Measurements from ENCODE around the gene UBE2K. TPM values are rescaled to one million over a fixed set of nuclear protein-coding genes. Genes with fewer than 3 reads are reported as not detected.

Gene UBE2K
- total and polyA plus RNA-seq, 2 of the 13 experiments (the other 11 are each of a cell fraction or from before 2014, with no cell fraction given): 36.2 to 81.0 TPM

DNA sequence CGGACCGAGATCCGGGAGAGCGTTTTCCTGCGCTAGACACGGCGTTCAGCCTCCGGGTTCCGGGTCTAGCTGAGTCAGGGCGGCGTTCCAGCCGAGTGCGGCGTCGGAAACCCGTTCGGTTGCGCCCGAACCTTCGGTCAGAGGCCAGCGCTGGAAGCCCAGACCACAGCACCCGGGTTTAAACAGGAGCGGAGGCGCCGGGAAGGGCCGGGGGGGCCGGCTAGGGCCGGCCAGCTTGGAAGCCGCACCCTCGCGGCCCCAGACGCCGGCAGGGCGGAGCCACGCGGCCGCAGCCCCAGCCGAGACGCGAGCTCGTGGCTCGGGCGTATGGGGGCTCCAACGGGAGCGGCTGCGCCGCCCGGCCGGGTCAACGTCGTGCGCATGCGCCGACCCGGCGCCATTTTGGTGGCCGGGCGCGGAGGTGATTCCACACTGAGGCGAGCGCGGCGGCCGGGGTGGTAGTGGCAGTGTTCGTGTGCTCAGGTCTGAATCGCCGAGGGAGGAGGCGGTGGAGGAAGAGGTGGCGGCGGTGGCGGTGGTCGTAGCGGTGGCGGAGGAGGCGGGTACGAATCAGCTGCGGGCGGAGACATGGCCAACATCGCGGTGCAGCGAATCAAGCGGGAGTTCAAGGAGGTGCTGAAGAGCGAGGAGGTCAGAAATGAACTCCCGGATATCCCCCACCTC, at the start of gene UBE2K (continued):
- no peak for TF ChIP-seq ZNF205 (CRISPR knock-in tag; IDR thresholded peaks at IDR 0.05)
- no peak for TF ChIP-seq ZNF3 (CRISPR knock-in tag; IDR thresholded peaks at IDR 0.05)
- no peak for TF ChIP-seq ZNF414 (CRISPR knock-in tag; IDR thresholded peaks at IDR 0.05)
- TF ChIP-seq FIP1L1 (IDR thresholded peaks at IDR 0.05; ENCODE audit: borderline replicate concordance, insufficient read depth, low read depth, low read length): no peak
- peak; percentile 93 for TF ChIP-seq MAZ (IDR thresholded peaks at IDR 0.05; ENCODE audit: borderline replicate concordance, low read depth, low read length)
- peak; percentile 46; the same call in 1 of the 2 replicates for TF ChIP-seq MAZ (CRISPR knock-in tag; IDR thresholded peaks at IDR 0.05; ENCODE audit: low read depth)
- peak in 1 of 2 experiments; percentile 38; a peak in 1 of 4 replicates for TF ChIP-seq HMGXB4 (CRISPR knock-in tag; IDR thresholded peaks at IDR 0.05; ENCODE audit: borderline replicate concordance in 1 of 2, low read depth in 1 of 2)
- peak; percentile 49; the same call in 1 of the 2 replicates for TF ChIP-seq FLYWCH1 (CRISPR knock-in tag; IDR thresholded peaks at IDR 0.05)
- TF ChIP-seq, protein P1, sequence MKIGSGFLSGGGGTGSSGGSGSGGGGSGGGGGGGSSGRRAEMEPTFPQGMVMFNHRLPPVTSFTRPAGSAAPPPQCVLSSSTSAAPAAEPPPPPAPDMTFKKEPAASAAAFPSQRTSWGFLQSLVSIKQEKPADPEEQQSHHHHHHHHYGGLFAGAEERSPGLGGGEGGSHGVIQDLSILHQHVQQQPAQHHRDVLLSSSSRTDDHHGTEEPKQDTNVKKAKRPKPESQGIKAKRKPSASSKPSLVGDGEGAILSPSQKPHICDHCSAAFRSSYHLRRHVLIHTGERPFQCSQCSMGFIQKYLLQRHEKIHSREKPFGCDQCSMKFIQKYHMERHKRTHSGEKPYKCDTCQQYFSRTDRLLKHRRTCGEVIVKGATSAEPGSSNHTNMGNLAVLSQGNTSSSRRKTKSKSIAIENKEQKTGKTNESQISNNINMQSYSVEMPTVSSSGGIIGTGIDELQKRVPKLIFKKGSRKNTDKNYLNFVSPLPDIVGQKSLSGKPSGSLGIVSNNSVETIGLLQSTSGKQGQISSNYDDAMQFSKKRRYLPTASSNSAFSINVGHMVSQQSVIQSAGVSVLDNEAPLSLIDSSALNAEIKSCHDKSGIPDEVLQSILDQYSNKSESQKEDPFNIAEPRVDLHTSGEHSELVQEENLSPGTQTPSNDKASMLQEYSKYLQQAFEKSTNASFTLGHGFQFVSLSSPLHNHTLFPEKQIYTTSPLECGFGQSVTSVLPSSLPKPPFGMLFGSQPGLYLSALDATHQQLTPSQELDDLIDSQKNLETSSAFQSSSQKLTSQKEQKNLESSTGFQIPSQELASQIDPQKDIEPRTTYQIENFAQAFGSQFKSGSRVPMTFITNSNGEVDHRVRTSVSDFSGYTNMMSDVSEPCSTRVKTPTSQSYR (CRISPR knock-in tag; IDR thresholded peaks at IDR 0.05; ENCODE audit: borderline replicate concordance): no peak
- TF ChIP-seq ATF2 (CRISPR knock-in tag; IDR thresholded peaks at IDR 0.05): no peak
- no peak for TF ChIP-seq CREB1 (IDR thresholded peaks at IDR 0.05)
- no peak for TF ChIP-seq CREB1 (CRISPR knock-in tag; IDR thresholded peaks at IDR 0.05)
- TF ChIP-seq SNAPC2 (CRISPR knock-in tag; IDR thresholded peaks at IDR 0.05): peak; percentile 43; the same call in 1 of the 2 replicates
- TF ChIP-seq MLLT10 (CRISPR knock-in tag; IDR thresholded peaks at IDR 0.05): no peak
- no peak for TF ChIP-seq MBNL3 (CRISPR knock-in tag; conservative IDR thresholded peaks at IDR 0.05)

Measured in HepG2 (cell line).